Stimulated activated CD8-positive, alpha-beta memory T cell treated with anti-CD3 and anti-CD28 coated beads, Interleukin-15, amount 100 ng/mL, for 48 hours (primary cell): Measurements from ENCODE around the gene PANX1.
A peak's percentile ranks its signal among the peaks of the same experiment; 100 is the strongest.
"Not testable (repeated sequence)": the region's sequence is repeated elsewhere in the genome, so short reads cannot be mapped to it uniquely, and the experiment has no call there.

Experiments used
- DNase-seq, 2 donors: peaks; one replicate each; pipeline ENCODE4 v3.0.0-alpha.2; 2020; ENCODE audit warnings: low read depth in 2 of 2

PANX1 gene

GRCh38 chr11:94128746-94129511 is at the start of gene PANX1:
TSS of gene PANX1 (plus strand) at chr11:94128841. CDS start at chr11:94129313, 472 bp downstream.
- peak; percentile 68 for DNase-seq

- no peak for DNase-seq
These were observed 44.5 kb upstream of the PANX1 start for GRCh38 chr11:94084164-94084563.

- no peak for DNase-seq
These were observed 39.7 kb upstream of the PANX1 start for GRCh38 chr11:94088906-94089305.

- DNase-seq = no peak
These were observed 39.3 kb upstream of the PANX1 start for GRCh38 chr11:94089341-94089740.

- no peak for DNase-seq
These were observed 38.2 kb upstream of the PANX1 start for GRCh38 chr11:94090401-94090800.

- DNase-seq = no peak
These were observed 37.5 kb upstream of the PANX1 start for GRCh38 chr11:94091091-94091490.

GRCh38 chr11:94100253-94100652 is 28.4 kb upstream of the PANX1 start:
- DNase-seq = no peak

- DNase-seq = no peak
These were observed 25.2 kb upstream of the PANX1 start for GRCh38 chr11:94103471-94103870.

- no peak for DNase-seq
These were observed 23.9 kb upstream of the PANX1 start for GRCh38 chr11:94104734-94105133.

GRCh38 chr11:94106716-94107115 is 21.9 kb upstream of the PANX1 start:
- no peak for DNase-seq

GRCh38 chr11:94107363-94107762 is 21.3 kb upstream of the PANX1 start:
- no peak for DNase-seq

GRCh38 chr11:94111241-94111640 is 17.4 kb upstream of the PANX1 start:
- DNase-seq = no peak

GRCh38 chr11:94111660-94112059 is 17.0 kb upstream of the PANX1 start:
- no peak for DNase-seq

- DNase-seq = no peak
These were observed 16.3 kb upstream of the PANX1 start for GRCh38 chr11:94112206-94112953.

GRCh38 chr11:94117197-94117574 is 11.5 kb upstream of the PANX1 start:
- DNase-seq = no peak

- DNase-seq = no peak
These were observed 10.8 kb upstream of the PANX1 start for GRCh38 chr11:94117871-94118270.

- DNase-seq = not testable (repeated sequence)
These were observed 9.0 kb upstream of the PANX1 start for GRCh38 chr11:94119676-94120075.

- not testable (repeated sequence) for DNase-seq
These were observed 8.1 kb upstream of the PANX1 start for GRCh38 chr11:94120516-94120915.

- no peak for DNase-seq
These were observed 7.7 kb upstream of the PANX1 start for GRCh38 chr11:94120946-94121345.

GRCh38 chr11:94125407-94126115 is 3.1 kb upstream of the PANX1 start:
- no peak for DNase-seq

GRCh38 chr11:94127638-94128037 is 1.0 kb upstream of the PANX1 start:
- no peak for DNase-seq

GRCh38 chr11:94128291-94128745 is 323 bp upstream of the PANX1 start:
- DNase-seq = peak in 1 of 2 donors; percentile 19
